Activated effector memory CD4-positive, alpha-beta T cell treated with Interleukin-2 at 50 U/mL for 16 hours (primary cell): ENCODE data around the gene USP15.

Source experiments
- DNase-seq: peaks from one replicate; pipeline ENCODE4 v3.0.0-alpha.2; 2020

Gene USP15

GRCh38 chr12:62258941-62259630, 1.1 kb upstream of the USP15 start:
- no peak for DNase-seq

GRCh38 chr12:62259631-62259992, 592 bp upstream of the USP15 start:
- no peak for DNase-seq

- DNase-seq, result peak; percentile 62
Observed at GRCh38 chr12:62260733-62261683, 804 bp downstream of the USP15 start.

- no peak for DNase-seq
Observed at GRCh38 chr12:62261876-62262517, 1.8 kb downstream of the USP15 start.

DNA sequence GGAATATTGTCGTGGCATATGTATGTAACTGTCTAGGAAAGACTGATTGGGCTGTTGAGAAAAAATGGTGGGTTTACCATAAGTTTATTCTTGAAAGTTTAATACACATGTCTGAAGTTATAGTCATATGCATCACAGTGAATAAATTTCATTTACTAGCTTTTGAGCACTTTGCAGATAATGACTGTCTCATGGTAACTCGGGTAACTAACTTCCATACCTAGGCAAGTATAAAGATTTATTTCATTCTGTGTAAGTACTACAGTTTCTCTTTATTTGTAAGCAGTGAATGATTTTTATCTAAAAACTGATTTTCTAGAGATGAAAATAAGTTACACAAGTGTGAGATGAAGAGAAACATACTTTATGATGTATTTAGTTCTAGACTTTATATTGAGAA, 3.0 kb downstream of the USP15 start:
- DNase-seq, result no peak

DNA sequence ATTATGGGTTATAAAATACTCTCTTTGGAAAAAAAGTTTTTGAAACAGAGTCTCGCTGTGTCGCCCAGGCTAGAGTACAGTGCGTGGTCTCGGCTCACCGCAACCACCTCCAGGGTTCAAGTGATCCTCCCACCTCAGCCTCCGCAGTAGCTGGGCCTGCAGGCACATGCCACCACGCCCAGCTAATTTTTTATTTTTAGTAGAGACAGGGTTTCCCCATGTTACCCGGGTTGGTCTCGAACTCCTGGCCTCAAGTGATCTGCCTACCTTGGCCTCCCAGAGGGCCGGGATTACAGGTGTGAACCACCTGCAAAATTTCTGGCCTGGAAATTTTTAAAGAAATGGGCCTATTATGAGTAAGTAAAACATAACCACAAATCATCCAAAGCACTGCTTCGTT, 3.8 kb downstream of the USP15 start:
- DNase-seq, result no peak

- DNase-seq, result no peak
Observed at GRCh38 chr12:62264706-62265105, 4.5 kb downstream of the USP15 start.

DNA sequence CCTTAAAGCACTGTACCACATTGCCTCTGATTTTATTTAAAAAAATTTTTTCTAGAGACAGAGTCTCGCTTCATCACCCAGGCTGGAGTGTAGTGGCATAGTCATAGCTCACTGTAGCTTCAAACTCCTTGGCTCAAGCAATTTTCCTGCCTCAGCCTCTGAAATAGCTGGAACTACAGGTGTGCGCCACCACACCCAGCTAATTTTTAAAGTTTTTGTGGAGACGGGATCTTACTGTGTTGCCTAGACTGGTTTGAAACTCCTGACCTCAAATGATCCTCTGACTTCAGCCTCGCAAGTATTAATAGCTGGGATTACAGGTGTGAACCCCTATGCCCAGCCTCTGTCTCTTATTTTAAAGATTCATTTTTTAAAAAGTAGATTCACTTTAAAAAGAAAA, 5.3 kb downstream of the USP15 start:
- DNase-seq, result no peak

DNA sequence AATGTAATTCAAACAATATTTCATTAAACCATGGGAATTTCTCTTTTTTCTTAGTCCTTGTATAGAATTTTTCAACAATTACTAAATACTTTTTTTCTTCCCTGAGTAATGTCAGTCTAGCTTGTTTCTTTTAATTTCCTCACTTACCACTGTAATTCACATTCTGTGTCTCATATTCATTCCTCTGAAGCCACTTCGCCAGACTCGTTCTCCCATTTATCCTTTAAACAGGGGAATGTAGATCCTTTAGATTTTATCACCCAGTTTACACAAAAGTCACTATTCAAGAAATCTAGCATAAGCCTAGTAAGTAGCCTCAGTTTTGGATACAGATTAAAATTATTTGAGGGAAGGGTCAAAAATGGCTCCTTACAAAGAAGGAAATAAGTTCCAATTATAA, 6.8 kb downstream of the USP15 start:
- DNase-seq, result no peak

DNA sequence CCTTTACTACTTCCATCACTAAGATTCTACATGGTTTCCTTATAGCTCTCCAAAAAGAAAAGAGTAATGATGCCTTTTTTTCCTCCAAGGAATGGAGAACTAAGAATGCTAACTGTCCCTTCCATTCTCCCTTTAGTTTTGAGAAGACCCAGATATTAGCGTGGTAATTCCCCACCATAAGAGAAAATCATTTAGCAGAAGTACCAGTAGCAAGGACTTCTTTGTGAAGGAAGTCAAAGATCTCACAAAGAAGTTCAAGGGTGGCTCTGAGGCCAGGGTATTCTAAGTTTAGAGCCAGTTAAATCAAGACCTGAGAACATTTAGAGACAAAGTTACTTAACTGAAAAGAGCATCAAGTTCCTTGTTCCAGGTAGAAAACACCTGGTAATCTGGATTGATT, 7.3 kb downstream of the USP15 start:
- DNase-seq, result no peak

DNA sequence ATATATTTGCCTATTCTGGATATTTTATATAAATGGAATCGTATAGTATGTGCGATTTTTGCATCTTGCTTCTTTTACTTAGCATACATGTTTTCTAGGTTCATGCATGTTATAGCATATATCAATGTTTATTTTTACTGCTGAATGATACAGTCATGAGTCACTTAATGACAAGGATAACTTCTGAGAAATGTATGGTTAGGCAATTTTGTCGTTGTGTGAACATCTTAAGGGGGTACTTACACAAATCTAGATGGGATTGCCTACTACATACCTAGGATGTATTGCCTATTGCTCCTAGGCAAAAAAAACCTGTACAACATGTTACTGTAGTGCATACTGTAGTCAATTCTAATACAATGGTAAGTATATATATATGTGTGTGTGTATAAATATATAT, 8.8 kb downstream of the USP15 start:
- DNase-seq, result no peak

DNA sequence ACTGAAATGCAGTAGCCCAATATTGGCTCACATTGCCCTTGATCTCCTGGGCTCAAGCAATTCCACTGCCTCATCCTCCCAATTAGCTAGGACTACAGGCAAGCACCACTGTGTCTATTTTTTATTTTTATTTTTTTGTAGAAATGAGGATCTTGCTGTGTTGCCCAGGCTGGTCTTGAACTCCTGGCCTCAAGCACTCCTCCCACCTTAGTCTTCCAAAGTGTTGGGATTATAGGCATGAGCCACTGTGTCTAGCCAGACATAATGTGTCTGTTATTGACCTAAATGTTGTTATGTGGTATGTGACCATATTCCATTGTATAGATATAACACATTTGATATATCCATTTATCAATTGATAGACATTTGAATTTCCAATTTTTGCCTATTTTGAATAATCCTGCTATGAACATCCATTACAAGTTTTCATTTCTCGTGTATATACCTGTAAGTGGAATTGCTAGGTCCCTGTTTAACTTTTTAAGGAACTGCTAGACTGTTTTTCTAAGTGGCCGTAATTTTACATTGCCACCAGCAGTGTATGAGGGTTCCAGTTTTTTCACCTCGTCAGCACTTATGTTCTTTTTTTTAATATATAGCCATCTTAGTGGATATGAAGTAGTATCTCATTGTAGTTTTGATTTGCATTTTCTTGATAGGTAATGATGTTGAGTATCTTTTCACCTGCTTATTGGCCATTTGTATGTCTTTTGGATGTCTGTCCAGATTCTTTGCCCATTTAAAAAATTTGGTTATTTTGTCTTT, 9.4 kb downstream of the USP15 start:
- DNase-seq, result no peak

- no peak for DNase-seq
Observed at GRCh38 chr12:62270384-62270783, 10.2 kb downstream of the USP15 start.

DNA sequence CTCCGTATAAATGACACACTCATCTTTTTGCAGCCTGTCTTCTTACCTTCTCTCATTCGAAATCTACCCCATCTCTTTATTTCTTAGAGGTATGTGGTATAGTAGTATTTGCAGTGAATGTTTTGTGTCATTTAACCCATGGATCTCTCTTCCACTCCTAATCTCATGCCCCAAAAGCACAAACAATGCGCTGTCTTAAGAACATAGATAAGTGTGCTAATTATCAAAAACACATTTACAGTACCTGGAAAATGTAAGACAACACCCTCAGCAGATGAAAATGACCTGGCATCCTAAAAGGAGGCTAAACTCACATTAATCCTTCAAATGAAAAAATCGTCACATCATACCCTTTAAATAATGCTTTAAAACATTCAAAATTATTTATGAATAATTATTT, 10.7 kb downstream of the USP15 start:
- DNase-seq, result no peak

DNA sequence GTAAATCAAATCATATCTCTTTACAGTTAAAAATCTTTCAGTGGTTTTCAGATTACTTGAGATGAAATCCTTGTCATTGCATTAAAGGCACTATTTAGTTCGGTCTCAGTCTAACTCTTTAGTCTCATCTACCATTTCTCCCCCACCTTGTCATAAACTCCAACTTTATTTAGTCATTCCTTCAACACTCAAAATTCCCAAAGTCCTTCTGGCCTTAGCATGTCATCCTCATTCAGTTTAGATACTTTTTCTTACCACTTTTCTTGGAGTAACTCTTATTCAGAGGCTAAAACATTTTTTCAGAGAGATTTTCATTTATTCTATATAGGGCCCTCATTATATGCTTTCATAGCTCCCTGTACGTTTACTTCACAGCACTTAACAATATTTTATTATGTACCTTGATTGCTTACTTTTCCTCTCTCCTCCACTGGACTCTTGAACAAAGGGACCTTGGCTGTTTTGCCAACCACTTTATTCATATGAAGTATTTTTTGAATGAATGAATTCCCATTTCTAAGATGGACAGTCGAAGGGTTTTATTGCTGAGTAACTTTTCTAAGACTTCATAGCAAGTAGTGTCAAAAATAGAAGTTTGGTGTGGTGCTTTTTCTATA, 12.8 kb downstream of the USP15 start:
- no peak for DNase-seq

- DNase-seq, result no peak
Observed at GRCh38 chr12:62273724-62274380, 13.6 kb downstream of the USP15 start.

- DNase-seq, result no peak
Observed at GRCh38 chr12:62278022-62278421, 17.8 kb downstream of the USP15 start.

GRCh38 chr12:62279058-62279457, 18.9 kb downstream of the USP15 start:
- no peak for DNase-seq

- no peak for DNase-seq
Observed at GRCh38 chr12:62279961-62280360, 19.8 kb downstream of the USP15 start.

GRCh38 chr12:62282057-62282774, 22.0 kb downstream of the USP15 start:
- no peak for DNase-seq

- no peak for DNase-seq
Observed at GRCh38 chr12:62284749-62285148, 24.5 kb downstream of the USP15 start.
